Measurements from ENCODE around the gene ABHD8. TPM values are rescaled to one million over a fixed set of nuclear protein-coding genes. Genes with fewer than 3 reads are reported as not detected.

ABHD8 gene
- total and polyA plus RNA-seq, 2 of the 13 experiments (the other 11 are each of a cell fraction or from before 2014, with no cell fraction given), result 6.3 to 7.2 TPM

DNA sequence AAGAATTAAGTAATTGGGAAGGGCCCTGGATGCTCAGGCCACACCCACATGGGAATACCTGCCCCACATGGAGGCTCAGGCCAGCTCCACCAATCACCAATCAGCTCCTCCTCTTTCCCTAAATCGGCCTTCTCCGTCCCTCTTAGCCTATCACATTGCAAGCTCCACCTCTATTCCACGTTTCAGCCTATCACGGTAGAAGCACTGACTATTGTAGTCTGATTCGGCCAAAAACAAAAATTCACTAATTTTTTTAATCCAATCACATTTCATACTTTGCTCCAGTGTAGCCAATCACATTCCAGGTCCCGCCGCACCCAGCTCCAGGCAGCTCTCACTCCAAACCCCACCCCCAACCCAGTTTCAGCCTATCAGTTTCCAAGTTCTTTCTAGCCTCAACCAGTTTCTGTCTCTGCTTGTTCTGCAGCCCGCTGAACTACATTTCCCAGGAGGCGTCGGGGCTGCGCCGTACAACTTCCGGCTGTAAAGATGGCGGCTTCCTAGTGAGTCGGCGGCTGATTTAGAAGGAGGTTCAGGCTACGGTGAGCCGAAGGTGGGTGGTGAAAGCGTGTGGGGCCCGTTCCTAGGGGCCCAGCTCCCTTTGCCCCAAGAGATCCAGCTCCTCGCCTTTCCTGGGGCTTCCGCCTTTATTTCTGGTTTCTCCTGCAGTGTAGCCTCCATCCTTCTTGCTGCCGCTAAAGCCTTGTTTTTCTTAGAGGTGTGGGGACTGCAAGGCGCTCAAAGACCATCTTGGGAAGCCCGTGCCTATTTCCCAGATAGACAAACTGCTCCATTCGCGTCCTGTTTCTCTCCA, 36.0 kb downstream of the ABHD8 start, which contains the start of gene BABAM1:
Gene BABAM1 (plus strand): TSS at position 469 of the 814 bp plus-strand sequence. CDS start 1,364 bp downstream, outside the sequence.
- ATAC-seq, result peak; percentile 96
- H3K4me1 ChIP-seq (ENCODE audit: insufficient read depth, low read length), result peaks cover 38% of the 10 kb centered on the region
- under 1% methylated on average over 25 of the region's 27 CpGs for WGBS (ENCODE audit: low lambda C conversion rate)
- ChIA-PET CTCF (ENCODE audit: low intra/inter-chr PET ratio, low total read pairs) (no interaction called here), POLR2A (interaction anchor here (0.5 to 2.8 kb wide), 26 partner anchors 9 to 234 kb away, joined by 3 to 40 read pairs (median 4); partner anchors contain the start of genes BST2, DDA1, MRPL34 and NR2F6)
- H3K9me3 ChIP-seq (ENCODE audit: low read length), result no peaks in the 10 kb centered on the region
- in situ Hi-C loops (cut with HindIII; ENCODE audit: extremely low pct_ligation_motif_present, low pct_unique_long_range_greater_than_20kb), result no loop called here
- peak within 1 kb of the TSS; percentile 75 for H3K27ac ChIP-seq (ENCODE audit: extremely low read length, insufficient read depth, low read length)
- intact Hi-C loops (cut with micrococcal nuclease; ENCODE audit: unreplicated experiment), result loop anchor here (1.0 to 5.0 kb wide), 2 partner anchors 38 to 40 kb away; partner anchors contain the start of genes MRPL34 and OCEL1
- peak within 1 kb of the TSS; percentile 88 for H3K9ac ChIP-seq (ENCODE audit: insufficient read depth, low read depth, low read length)
- H2AFZ ChIP-seq (ENCODE audit: low read length), result peak within 1 kb of the TSS; percentile 66
- peak; percentile 99 for DNase-seq (ENCODE audit: low spot score)
- TSS peak; percentile 57 for BruUV-seq (replicated peaks)
- FAIRE-seq, result peak; percentile 99
- peaks cover 3 to 13% of the 10 kb centered on the region in 2 experiments; a peak in 3 of 5 replicates for H3K36me3 ChIP-seq (replicated peaks in 1 of 2; ENCODE audit: control insufficient read depth in 1 of 2, insufficient read depth in 2 of 2, low read length in 2 of 2)
- no peaks in the 10 kb centered on the region for H4K20me1 ChIP-seq (ENCODE audit: insufficient read depth, low read length)
- peak within 1 kb of the TSS; percentile 92 to 100 (median 98) for H3K4me3 ChIP-seq (replicated peaks in 1 of 3; ENCODE audit: insufficient read depth in 1 of 3, low read depth in 2 of 3, low read length in 3 of 3)
- H3K79me2 ChIP-seq (ENCODE audit: insufficient read depth, low read length), result peaks cover 13% of the 10 kb centered on the region
- H3K27me3 ChIP-seq (ENCODE audit: control insufficient read depth in 1 of 2, insufficient read depth in 2 of 2, low read length in 2 of 2), result peaks cover 0 to 6% of the 10 kb centered on the region in 2 experiments; a peak in 2 of 5 replicates
- H3K4me2 ChIP-seq (ENCODE audit: low read depth, low read length), result peak within 1 kb of the TSS; percentile 91
- TF ChIP-seq MIXL1 (CRISPR knock-in tag; IDR thresholded peaks at IDR 0.05) (no peak), ATM (IDR thresholded peaks at IDR 0.05; ENCODE audit: borderline replicate concordance) (no peak), NFIC (IDR thresholded peaks at IDR 0.05; ENCODE audit: low read length) (peak; percentile 32; the same call in 1 of the 2 replicates), EP300 (IDR thresholded peaks at IDR 0.05; ENCODE audit: low read depth in 2 of 2, low read length in 2 of 2) (peak in 1 of 2 experiments; percentile 35; a peak in 1 of 4 replicates), EP300 (CRISPR knock-in tag; IDR thresholded peaks at IDR 0.05; ENCODE audit: borderline replicate concordance) (no peak), HNRNPL (IDR thresholded peaks at IDR 0.05; ENCODE audit: low read depth, low read length) (no peak), ZNF572 (CRISPR knock-in tag; IDR thresholded peaks at IDR 0.05) (no peak), MIER3 (CRISPR knock-in tag; IDR thresholded peaks at IDR 0.05; ENCODE audit: borderline replicate concordance) (peak; percentile 74; the same call in 1 of the 2 replicates), DDIT3 (CRISPR knock-in tag; IDR thresholded peaks at IDR 0.05) (no peak), ZNF607 (CRISPR knock-in tag; IDR thresholded peaks at IDR 0.05; ENCODE audit: borderline replicate concordance) (0 out of 2 replicates have a peak, but pooled peaks have one; percentile 36)
- TF ChIP-seq, protein P1, sequence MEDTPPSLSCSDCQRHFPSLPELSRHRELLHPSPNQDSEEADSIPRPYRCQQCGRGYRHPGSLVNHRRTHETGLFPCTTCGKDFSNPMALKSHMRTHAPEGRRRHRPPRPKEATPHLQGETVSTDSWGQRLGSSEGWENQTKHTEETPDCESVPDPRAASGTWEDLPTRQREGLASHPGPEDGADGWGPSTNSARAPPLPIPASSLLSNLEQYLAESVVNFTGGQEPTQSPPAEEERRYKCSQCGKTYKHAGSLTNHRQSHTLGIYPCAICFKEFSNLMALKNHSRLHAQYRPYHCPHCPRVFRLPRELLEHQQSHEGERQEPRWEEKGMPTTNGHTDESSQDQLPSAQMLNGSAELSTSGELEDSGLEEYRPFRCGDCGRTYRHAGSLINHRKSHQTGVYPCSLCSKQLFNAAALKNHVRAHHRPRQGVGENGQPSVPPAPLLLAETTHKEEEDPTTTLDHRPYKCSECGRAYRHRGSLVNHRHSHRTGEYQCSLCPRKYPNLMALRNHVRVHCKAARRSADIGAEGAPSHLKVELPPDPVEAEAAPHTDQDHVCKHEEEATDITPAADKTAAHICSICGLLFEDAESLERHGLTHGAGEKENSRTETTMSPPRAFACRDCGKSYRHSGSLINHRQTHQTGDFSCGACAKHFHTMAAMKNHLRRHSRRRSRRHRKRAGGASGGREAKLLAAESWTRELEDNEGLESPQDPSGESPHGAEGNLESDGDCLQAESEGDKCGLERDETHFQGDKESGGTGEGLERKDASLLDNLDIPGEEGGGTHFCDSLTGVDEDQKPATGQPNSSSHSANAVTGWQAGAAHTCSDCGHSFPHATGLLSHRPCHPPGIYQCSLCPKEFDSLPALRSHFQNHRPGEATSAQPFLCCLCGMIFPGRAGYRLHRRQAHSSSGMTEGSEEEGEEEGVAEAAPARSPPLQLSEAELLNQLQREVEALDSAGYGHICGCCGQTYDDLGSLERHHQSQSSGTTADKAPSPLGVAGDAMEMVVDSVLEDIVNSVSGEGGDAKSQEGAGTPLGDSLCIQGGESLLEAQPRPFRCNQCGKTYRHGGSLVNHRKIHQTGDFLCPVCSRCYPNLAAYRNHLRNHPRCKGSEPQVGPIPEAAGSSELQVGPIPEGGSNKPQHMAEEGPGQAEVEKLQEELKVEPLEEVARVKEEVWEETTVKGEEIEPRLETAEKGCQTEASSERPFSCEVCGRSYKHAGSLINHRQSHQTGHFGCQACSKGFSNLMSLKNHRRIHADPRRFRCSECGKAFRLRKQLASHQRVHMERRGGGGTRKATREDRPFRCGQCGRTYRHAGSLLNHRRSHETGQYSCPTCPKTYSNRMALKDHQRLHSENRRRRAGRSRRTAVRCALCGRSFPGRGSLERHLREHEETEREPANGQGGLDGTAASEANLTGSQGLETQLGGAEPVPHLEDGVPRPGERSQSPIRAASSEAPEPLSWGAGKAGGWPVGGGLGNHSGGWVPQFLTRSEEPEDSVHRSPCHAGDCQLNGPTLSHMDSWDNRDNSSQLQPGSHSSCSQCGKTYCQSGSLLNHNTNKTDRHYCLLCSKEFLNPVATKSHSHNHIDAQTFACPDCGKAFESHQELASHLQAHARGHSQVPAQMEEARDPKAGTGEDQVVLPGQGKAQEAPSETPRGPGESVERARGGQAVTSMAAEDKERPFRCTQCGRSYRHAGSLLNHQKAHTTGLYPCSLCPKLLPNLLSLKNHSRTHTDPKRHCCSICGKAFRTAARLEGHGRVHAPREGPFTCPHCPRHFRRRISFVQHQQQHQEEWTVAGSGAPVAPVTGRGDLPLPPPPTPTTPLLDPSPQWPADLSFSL (CRISPR knock-in tag; IDR thresholded peaks at IDR 0.05), result no peak
- TF ChIP-seq, protein P2, sequence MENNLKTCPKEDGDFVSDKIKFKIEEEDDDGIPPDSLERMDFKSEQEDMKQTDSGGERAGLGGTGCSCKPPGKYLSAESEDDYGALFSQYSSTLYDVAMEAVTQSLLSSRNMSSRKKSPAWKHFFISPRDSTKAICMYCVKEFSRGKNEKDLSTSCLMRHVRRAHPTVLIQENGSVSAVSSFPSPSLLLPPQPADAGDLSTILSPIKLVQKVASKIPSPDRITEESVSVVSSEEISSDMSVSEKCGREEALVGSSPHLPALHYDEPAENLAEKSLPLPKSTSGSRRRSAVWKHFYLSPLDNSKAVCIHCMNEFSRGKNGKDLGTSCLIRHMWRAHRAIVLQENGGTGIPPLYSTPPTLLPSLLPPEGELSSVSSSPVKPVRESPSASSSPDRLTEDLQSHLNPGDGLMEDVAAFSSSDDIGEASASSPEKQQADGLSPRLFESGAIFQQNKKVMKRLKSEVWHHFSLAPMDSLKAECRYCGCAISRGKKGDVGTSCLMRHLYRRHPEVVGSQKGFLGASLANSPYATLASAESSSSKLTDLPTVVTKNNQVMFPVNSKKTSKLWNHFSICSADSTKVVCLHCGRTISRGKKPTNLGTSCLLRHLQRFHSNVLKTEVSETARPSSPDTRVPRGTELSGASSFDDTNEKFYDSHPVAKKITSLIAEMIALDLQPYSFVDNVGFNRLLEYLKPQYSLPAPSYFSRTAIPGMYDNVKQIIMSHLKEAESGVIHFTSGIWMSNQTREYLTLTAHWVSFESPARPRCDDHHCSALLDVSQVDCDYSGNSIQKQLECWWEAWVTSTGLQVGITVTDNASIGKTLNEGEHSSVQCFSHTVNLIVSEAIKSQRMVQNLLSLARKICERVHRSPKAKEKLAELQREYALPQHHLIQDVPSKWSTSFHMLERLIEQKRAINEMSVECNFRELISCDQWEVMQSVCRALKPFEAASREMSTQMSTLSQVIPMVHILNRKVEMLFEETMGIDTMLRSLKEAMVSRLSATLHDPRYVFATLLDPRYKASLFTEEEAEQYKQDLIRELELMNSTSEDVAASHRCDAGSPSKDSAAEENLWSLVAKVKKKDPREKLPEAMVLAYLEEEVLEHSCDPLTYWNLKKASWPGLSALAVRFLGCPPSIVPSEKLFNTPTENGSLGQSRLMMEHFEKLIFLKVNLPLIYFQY (CRISPR knock-in tag; IDR thresholded peaks at IDR 0.05; ENCODE audit: borderline replicate concordance), result 0 out of 2 replicates have a peak, but pooled peaks have one; percentile 25
